SK-N-SH treated with all-trans-retinoic acid at 6 μM for 48 hours (cell line): Measurements from ENCODE around the gene DNAH11.
A peak's percentile ranks its signal among the peaks of the same experiment; 100 is the strongest.

ENCODE experiments used
- ATAC-seq: fragments of 200-7000 bp; cut with Tn5 transposase; 3 replicates; pipeline ENCODE4 v1.9.1; 2020; ENCODE audit warnings: mild to moderate bottlenecking, moderate library complexity
- BACH2 ChIP-seq: fragments of 250-450 bp; sonication (Bioruptor Pico); IDR thresholded peaks from 2 replicates; pipeline ENCODE4 v1.9.0; 2021; ENCODE audit warnings: mild to moderate bottlenecking, borderline replicate concordance
- CSDC2 ChIP-seq: fragments of 250-450 bp; sonication (Bioruptor Pico); IDR thresholded peaks from 2 replicates; pipeline ENCODE4 v1.5.0; 2020; ENCODE audit warnings: mild to moderate bottlenecking, moderate library complexity
- ESRRG ChIP-seq: fragments of 250-450 bp; sonication (Bioruptor Pico); IDR thresholded peaks from 2 replicates; pipeline ENCODE4 v1.6.1; 2021; ENCODE audit warnings: mild to moderate bottlenecking
- GLIS3 ChIP-seq: fragments of 250-450 bp; sonication (Bioruptor Pico); IDR thresholded peaks from 2 replicates; pipeline ENCODE4 v1.5.0; 2020; ENCODE audit warnings: mild to moderate bottlenecking, moderate library complexity
- ISL1 ChIP-seq: fragments of 250-450 bp; sonication (Bioruptor Pico); IDR thresholded peaks from 2 replicates; pipeline ENCODE4 v2.1.2; 2022; ENCODE audit warnings: mild to moderate bottlenecking, moderate library complexity
- OSR1 ChIP-seq: fragments of 250-450 bp; sonication (Bioruptor Pico); IDR thresholded peaks from 2 replicates; pipeline ENCODE4 v1.8.0; 2022; ENCODE audit warnings: moderate library complexity, mild to moderate bottlenecking, inconsistent platforms
- PATZ1 ChIP-seq: fragments of 250-450 bp; sonication (Bioruptor Pico); IDR thresholded peaks from 2 replicates; pipeline ENCODE4 v1.8.0; 2020; ENCODE audit warnings: mild to moderate bottlenecking, moderate library complexity, borderline replicate concordance
- PPARA ChIP-seq: fragments of 250-450 bp; sonication (Bioruptor Pico); IDR thresholded peaks from 2 replicates; pipeline ENCODE4 v1.5.0; 2020; ENCODE audit warnings: mild to moderate bottlenecking, borderline replicate concordance
- RARB ChIP-seq: fragments of 250-450 bp; sonication (Bioruptor Pico); IDR thresholded peaks from 2 replicates; pipeline ENCODE4 v1.8.0; 2021; ENCODE audit warnings: mild to moderate bottlenecking, moderate library complexity
- SNAI2 ChIP-seq: fragments of 250-450 bp; sonication (Bioruptor Pico); IDR thresholded peaks from 2 replicates; pipeline ENCODE4 v1.5.0; 2020; ENCODE audit warnings: mild to moderate bottlenecking, moderate library complexity
- TCF4 ChIP-seq: fragments of 250-450 bp; sonication (Bioruptor Pico); IDR thresholded peaks from 2 replicates; pipeline ENCODE4 v1.8.0; 2021; ENCODE audit warnings: mild to moderate bottlenecking, moderate library complexity, borderline replicate concordance
- TOX ChIP-seq: fragments of 250-450 bp; sonication (Bioruptor Pico); IDR thresholded peaks from 2 replicates; pipeline ENCODE4 v1.8.0; 2021; ENCODE audit warnings: mild to moderate bottlenecking, moderate library complexity, borderline replicate concordance
- ZC3H10 ChIP-seq: fragments of 250-450 bp; sonication (Bioruptor Pico); IDR thresholded peaks from 2 replicates; pipeline ENCODE4 v1.5.1; 2021; ENCODE audit warnings: mild to moderate bottlenecking, moderate library complexity
- ZFP3 ChIP-seq: fragments of 250-450 bp; sonication (Bioruptor Pico); IDR thresholded peaks from 2 replicates; pipeline ENCODE4 v1.5.0; 2020; ENCODE audit warnings: mild to moderate bottlenecking, moderate library complexity
- ZFP30 ChIP-seq: fragments of 450-650 bp; formaldehyde crosslinking; IDR thresholded peaks from 2 replicates; pipeline ENCODE4 v1.5.0; 2022; ENCODE audit warnings: mild to moderate bottlenecking, moderate library complexity
- ZNF565 ChIP-seq: fragments of 450-650 bp; formaldehyde crosslinking; conservative IDR thresholded peaks from 2 replicates; pipeline ENCODE4 v1.5.0; 2020; ENCODE audit warnings: low read depth, mild to moderate bottlenecking, moderate library complexity
- ZNF70 ChIP-seq: fragments of 450-650 bp; formaldehyde crosslinking; IDR thresholded peaks from 2 replicates; pipeline ENCODE4 v1.5.0; 2020; ENCODE audit warnings: mild to moderate bottlenecking, moderate library complexity
- ZNF8 ChIP-seq: fragments of 450-650 bp; formaldehyde crosslinking; IDR thresholded peaks from 2 replicates; pipeline ENCODE4 v1.5.0; 2020; ENCODE audit warnings: mild to moderate bottlenecking, moderate library complexity
- TF ChIP-seq, protein P1 (sequence below): fragments of 250-450 bp; sonication (Bioruptor Pico); IDR thresholded peaks from 2 replicates; pipeline ENCODE4 v1.5.0; 2020; ENCODE audit warnings: mild to moderate bottlenecking, moderate library complexity
- TF ChIP-seq, protein P2 (sequence below): fragments of 250-450 bp; sonication (Bioruptor Pico); IDR thresholded peaks from 2 replicates; pipeline ENCODE4 v1.5.1; 2021; ENCODE audit warnings: mild to moderate bottlenecking, moderate library complexity

Gene DNAH11

DNA sequence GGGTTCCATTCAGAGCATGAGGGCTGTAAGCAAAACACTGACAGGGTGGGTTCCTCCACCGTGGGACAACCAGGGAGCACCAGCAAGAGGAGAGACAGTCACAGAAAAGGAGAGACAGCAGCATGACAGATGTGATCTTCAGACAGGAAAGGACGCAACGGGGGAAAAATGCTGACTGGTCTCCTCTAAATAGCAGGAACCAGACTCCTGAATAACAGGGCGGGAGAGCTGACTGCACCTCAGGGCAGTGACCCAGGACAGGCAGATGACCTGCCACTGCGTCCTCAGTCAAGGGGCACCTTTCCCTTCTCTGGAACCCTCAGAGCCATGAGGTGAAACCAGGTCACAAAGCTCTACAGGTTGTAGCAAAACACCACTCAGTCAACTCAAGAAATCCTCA, 365.9 kb downstream of the DNAH11 start:
- no peak for ATAC-seq
- TF ChIP-seq ZNF565 (CRISPR knock-in tag) = no peak
- no peak for TF ChIP-seq RARB (CRISPR knock-in tag)
- TF ChIP-seq, protein P1, sequence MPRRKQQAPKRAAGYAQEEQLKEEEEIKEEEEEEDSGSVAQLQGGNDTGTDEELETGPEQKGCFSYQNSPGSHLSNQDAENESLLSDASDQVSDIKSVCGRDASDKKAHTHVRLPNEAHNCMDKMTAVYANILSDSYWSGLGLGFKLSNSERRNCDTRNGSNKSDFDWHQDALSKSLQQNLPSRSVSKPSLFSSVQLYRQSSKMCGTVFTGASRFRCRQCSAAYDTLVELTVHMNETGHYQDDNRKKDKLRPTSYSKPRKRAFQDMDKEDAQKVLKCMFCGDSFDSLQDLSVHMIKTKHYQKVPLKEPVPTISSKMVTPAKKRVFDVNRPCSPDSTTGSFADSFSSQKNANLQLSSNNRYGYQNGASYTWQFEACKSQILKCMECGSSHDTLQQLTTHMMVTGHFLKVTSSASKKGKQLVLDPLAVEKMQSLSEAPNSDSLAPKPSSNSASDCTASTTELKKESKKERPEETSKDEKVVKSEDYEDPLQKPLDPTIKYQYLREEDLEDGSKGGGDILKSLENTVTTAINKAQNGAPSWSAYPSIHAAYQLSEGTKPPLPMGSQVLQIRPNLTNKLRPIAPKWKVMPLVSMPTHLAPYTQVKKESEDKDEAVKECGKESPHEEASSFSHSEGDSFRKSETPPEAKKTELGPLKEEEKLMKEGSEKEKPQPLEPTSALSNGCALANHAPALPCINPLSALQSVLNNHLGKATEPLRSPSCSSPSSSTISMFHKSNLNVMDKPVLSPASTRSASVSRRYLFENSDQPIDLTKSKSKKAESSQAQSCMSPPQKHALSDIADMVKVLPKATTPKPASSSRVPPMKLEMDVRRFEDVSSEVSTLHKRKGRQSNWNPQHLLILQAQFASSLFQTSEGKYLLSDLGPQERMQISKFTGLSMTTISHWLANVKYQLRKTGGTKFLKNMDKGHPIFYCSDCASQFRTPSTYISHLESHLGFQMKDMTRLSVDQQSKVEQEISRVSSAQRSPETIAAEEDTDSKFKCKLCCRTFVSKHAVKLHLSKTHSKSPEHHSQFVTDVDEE = no peak
- TF ChIP-seq ZC3H10 (CRISPR knock-in tag) = no peak
- no peak for TF ChIP-seq TOX (CRISPR knock-in tag)
- TF ChIP-seq SNAI2 = no peak
- TF ChIP-seq PATZ1 (CRISPR knock-in tag) = no peak
- TF ChIP-seq ZFP3 (CRISPR knock-in tag) = no peak
- no peak for TF ChIP-seq PPARA
- TF ChIP-seq CSDC2 (CRISPR knock-in tag) = no peak
- no peak for TF ChIP-seq BACH2 (CRISPR knock-in tag)
- no peak for TF ChIP-seq GLIS3 (CRISPR knock-in tag)
- no peak for TF ChIP-seq TCF4 (CRISPR knock-in tag)
- no peak for TF ChIP-seq ISL1

GRCh38 chr7:21910253-21910652, 367.4 kb downstream of the DNAH11 start:
- ATAC-seq = no peak
- no peak for TF ChIP-seq ESRRG
- no peak for TF ChIP-seq ISL1
- TF ChIP-seq ZNF565 (CRISPR knock-in tag) = no peak
- no peak for TF ChIP-seq ZNF70 (CRISPR knock-in tag)
- no peak for TF ChIP-seq ZC3H10 (CRISPR knock-in tag)
- TF ChIP-seq, protein P1 = no peak
- TF ChIP-seq ZFP3 (CRISPR knock-in tag) = no peak
- TF ChIP-seq PATZ1 (CRISPR knock-in tag) = no peak
- no peak for TF ChIP-seq ZFP30 (CRISPR knock-in tag)
- no peak for TF ChIP-seq OSR1 (CRISPR knock-in tag)

GRCh38 chr7:21911341-21911875, 368.6 kb downstream of the DNAH11 start:
- no peak for TF ChIP-seq RARB (CRISPR knock-in tag)
- no peak for TF ChIP-seq SNAI2
- no peak for TF ChIP-seq ZFP30 (CRISPR knock-in tag)
- TF ChIP-seq, protein P2, sequence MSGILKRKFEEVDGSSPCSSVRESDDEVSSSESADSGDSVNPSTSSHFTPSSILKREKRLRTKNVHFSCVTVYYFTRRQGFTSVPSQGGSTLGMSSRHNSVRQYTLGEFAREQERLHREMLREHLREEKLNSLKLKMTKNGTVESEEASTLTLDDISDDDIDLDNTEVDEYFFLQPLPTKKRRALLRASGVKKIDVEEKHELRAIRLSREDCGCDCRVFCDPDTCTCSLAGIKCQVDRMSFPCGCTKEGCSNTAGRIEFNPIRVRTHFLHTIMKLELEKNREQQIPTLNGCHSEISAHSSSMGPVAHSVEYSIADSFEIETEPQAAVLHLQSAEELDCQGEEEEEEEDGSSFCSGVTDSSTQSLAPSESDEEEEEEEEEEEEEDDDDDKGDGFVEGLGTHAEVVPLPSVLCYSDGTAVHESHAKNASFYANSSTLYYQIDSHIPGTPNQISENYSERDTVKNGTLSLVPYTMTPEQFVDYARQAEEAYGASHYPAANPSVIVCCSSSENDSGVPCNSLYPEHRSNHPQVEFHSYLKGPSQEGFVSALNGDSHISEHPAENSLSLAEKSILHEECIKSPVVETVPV (CRISPR knock-in tag) = no peak
- no peak for TF ChIP-seq ZNF565 (CRISPR knock-in tag)
- TF ChIP-seq ZNF8 (CRISPR knock-in tag) = no peak
- no peak for TF ChIP-seq CSDC2 (CRISPR knock-in tag)
- no peak for TF ChIP-seq ESRRG
- TF ChIP-seq OSR1 (CRISPR knock-in tag) = no peak
- TF ChIP-seq ZC3H10 (CRISPR knock-in tag) = no peak
- peak; percentile 39; the same call in 1 of the 3 replicates for ATAC-seq
